IPS-NIHi7 (cell line): ENCODE measurements around the gene PITRM1.
A peak's percentile ranks its signal among the peaks of the same experiment; 100 is the strongest.
"Not testable (repeated sequence)": the region's sequence is repeated elsewhere in the genome, so short reads cannot be mapped to it uniquely, and the experiment has no call there.

Experiments used
- DNase-seq: peaks from one replicate; pipeline ENCODE4 v3.0.0; 2012; ENCODE audit warnings: mixed read lengths; ENCODE audit errors: extremely low spot score

The PITRM1 gene

GRCh38 chr10:3199488-3199887 is 26.9 kb upstream of the PITRM1 start:
- DNase-seq = no peak

- DNase-seq = no peak
Measured at GRCh38 chr10:3198900-3199299, 26.3 kb upstream of the PITRM1 start.

GRCh38 chr10:3197348-3198003 is 24.9 kb upstream of the PITRM1 start:
- DNase-seq = peak; percentile 94

- no peak for DNase-seq
Measured at GRCh38 chr10:3196958-3197347, 24.4 kb upstream of the PITRM1 start.

- no peak for DNase-seq
Measured at GRCh38 chr10:3196482-3196881, 23.9 kb upstream of the PITRM1 start.

- no peak for DNase-seq
Measured at GRCh38 chr10:3195726-3196125, 23.1 kb upstream of the PITRM1 start.

- DNase-seq = no peak
Measured at GRCh38 chr10:3195286-3195685, 22.7 kb upstream of the PITRM1 start.

- DNase-seq = no peak
Measured at GRCh38 chr10:3194871-3195270, 22.3 kb upstream of the PITRM1 start.

GRCh38 chr10:3193751-3194150 is 21.2 kb upstream of the PITRM1 start:
- DNase-seq = no peak

GRCh38 chr10:3192856-3193635 is 20.5 kb upstream of the PITRM1 start:
- peak; percentile 56 for DNase-seq

GRCh38 chr10:3190817-3191216 is 18.2 kb upstream of the PITRM1 start:
- no peak for DNase-seq

- not testable (repeated sequence) for DNase-seq
Measured at GRCh38 chr10:3187229-3187628, 14.6 kb upstream of the PITRM1 start.

- DNase-seq = no peak
Measured at GRCh38 chr10:3186368-3186767, 13.8 kb upstream of the PITRM1 start.

GRCh38 chr10:3185386-3185785 is 12.8 kb upstream of the PITRM1 start:
- no peak for DNase-seq

- DNase-seq = peak; percentile 31
Measured at GRCh38 chr10:3180355-3181025, 7.9 kb upstream of the PITRM1 start.

- DNase-seq = no peak
Measured at GRCh38 chr10:3179174-3179573, 6.6 kb upstream of the PITRM1 start.

- DNase-seq = no peak
Measured at GRCh38 chr10:3178042-3178441, 5.5 kb upstream of the PITRM1 start.

GRCh38 chr10:3173171-3173878 is 743 bp upstream of the PITRM1 start:
- peak; percentile 94 for DNase-seq

GRCh38 chr10:3172081-3172445 is 519 bp downstream of the PITRM1 start:
- DNase-seq = no peak

GRCh38 chr10:3171488-3171887 is 1.1 kb downstream of the PITRM1 start:
- not testable (repeated sequence) for DNase-seq

GRCh38 chr10:3169673-3170072 is 2.9 kb downstream of the PITRM1 start:
- no peak for DNase-seq

GRCh38 chr10:3169271-3169670 is 3.3 kb downstream of the PITRM1 start:
- DNase-seq = no peak
